Glomerular visceral epithelial cell (primary cell): Measurements from ENCODE around the gene ANO10.

Source experiments
- DNase-seq: peaks from one replicate; pipeline ENCODE4 v3.0.0-alpha.2; 2016; ENCODE audit errors: extremely low spot score

Gene ANO10

DNA sequence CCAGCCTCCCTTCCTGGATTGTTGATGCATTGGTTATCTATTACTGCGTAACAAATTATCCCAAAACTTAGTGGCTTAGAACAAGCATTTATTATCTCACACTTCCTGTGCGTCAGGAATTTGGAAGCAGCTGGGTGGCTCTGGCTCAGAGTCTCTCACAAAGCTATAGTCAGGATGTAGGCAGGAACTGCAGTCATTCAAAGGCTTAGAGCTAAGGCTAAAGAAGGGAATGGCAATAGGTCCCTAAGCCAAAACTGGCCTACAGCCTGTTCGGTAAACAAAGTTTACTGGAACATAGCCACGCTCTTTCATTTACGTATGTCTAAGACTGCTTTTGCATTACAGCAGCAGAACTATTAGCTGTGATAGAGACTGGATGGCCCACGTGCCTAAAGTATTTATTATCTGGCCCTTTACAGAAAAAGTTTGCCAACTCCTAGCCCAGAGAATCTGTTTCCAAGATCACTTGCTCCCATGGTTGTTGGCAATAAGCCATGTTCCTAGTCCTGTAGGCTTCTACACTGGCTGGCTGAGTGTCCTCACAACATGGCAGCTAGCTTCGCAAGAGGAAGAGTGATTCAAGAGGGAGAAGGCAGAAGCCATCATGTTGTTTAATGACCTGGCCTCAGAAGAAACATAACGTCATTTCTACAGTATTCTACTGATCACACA lies 203.1 kb downstream of the ANO10 start:
- DNase-seq = peak; percentile 48

- DNase-seq = no peak
These were observed 204.7 kb downstream of the ANO10 start for GRCh38 chr3:43417133-43417532.

GRCh38 chr3:43415088-43415487 lies 206.7 kb downstream of the ANO10 start:
- no peak for DNase-seq

- no peak for DNase-seq
These were observed 208.0 kb downstream of the ANO10 start for GRCh38 chr3:43413676-43414368.

DNA sequence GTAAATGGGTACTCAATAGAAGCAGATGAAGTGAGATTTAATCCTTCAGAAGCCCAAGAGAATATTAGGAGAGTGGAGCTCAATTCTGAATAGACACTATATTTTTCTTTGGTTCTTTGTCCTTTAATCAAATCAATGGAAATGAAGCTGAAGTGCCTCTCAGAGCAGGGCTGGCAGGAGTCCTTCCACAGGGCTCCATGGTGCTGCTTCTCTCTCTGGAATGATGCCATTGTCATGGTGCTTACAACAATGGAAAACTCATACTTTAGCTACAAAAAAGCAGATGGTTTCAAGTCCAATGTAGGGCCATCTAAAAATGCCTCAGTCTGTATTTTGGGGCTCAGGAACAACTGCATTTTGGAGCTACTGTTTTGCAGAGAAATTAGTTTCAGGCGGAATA lies 210.4 kb downstream of the ANO10 start:
- DNase-seq = no peak

DNA sequence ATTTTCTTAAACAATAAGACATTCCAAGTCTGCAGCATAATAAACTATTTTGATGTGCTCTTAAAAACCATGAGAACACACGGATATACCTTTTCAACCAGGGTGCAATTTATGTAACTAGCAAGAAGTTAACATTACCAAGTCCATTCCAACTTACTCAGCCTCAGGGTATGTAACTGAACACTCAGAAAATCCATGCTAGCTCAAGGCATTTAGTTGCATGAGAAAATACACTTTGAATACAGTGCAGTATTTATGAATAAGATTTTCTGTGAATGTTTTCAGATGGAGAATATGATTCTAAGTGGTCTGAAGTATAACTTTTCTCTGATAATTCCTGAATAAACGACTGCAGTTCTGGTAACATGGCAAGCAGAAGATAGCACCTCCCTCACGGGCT lies 211.2 kb downstream of the ANO10 start:
- DNase-seq = no peak

DNA sequence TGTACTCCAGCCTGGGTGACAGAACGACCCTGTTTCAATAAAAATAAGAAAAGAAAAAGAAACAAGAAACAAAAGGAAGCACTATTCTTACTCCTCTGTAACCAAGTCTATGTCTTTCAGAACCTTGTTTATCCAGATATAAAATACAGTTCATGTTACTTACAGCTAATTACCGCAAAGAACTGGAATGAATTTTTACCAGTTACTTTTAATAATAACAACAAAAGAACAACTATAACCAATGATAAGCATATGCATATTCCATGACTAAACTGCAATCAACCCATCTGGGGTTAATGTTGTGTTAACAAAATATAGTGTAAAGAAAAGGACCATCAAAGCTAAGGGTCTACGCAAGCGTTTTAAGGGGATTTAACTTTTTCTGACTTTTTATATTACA lies 212.3 kb downstream of the ANO10 start:
- no peak for DNase-seq

GRCh38 chr3:43406643-43407023 lies 215.2 kb downstream of the ANO10 start:
- no peak for DNase-seq

DNA sequence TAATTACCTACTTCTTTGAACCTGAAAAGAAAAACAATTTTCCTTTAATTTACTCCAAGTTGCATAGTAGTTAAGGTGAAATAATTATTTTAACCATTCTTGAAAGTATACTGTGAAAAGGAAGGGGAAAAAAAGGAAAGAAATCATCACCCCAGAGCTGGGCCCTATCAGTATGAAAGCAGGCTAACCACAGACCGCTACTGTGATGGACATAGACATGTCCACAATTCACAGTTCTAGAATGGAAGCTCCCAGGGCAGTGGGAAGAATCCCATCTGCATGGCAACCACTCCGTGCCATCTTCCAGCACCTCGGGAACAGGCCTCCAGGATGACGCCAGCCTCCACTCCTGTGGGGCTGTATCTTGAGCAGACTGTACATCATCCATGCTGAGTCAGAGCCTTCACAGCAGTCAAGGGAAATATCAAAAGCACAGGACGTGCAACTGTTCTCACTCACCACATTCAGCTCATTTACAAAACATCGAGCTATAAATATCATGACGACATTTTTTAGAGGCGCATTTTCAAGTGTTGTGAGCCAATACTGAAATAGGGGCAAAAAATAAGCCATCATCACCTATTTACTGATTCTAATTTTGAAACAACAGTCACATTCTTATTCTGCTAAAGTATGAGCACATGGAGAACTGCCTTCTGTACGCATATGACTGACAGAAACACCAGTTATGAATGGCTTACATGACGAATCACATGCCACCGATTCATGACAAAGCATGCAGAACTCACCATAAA lies 215.7 kb downstream of the ANO10 start:
- DNase-seq = no peak

DNA sequence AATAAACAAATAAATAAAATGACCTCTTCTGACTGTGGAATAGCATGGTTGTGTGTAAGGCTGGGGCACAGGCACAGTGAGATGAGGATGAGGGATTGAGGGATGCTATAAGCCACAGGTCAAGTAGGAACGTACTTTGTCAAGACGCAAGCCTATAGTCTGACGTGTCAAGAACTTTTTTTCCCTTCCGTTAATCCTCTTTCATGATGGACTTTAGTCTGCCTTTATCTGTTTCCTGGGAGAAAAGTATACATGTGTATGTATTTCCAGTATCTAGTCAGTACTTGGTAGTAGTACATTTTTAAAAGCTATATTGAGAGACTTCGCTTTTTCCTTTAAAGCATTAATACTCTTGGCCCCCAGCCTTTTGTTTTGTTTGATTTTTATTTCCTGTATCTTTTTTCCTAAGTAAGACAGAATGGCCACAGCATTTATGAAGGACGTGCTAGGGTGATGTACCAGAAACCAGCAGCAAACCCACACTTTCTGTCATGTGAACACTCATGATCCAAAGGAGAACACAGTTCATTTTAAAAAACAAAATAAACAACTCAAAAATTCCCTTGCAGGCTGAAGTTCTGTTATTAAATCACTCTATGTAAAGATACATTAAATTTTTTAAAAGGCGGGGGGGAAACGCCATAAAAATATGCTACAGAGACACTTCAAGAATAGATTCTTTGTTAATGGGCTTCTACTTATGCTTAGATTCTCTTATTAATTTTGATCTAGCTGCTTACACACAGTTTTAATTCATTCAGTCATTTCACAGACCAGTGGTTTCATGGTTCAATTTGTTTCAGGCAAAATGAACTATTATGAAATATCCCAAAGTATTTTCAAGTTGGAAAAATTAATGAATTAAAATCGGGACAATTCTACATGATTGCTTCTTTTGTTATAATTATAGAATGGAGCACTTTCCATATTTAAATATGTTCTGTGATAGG lies 220.8 kb downstream of the ANO10 start:
- no peak for DNase-seq

- DNase-seq = no peak
These were observed 221.6 kb downstream of the ANO10 start for GRCh38 chr3:43400167-43400566.

DNA sequence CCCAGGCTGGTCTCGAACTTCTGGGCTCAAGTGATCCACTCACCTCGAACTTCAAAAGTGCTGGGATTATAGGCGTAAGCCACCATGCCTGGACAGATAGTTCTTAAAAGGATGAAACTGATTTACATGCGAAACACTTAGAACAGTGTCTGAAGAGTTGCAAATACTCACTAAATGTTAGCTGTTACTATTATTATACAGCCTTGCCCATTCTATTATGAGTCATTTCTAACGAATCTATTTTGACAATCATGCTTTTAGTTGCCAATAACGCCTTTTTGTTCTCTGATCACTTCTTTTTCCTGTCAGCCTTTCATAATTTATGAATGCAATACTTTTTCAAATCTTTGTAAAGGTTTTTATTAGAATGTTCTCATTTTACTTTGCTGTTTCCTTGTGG lies 222.8 kb downstream of the ANO10 start:
- no peak for DNase-seq

GRCh38 chr3:43394041-43394554 lies 227.7 kb downstream of the ANO10 start:
- no peak for DNase-seq

DNA sequence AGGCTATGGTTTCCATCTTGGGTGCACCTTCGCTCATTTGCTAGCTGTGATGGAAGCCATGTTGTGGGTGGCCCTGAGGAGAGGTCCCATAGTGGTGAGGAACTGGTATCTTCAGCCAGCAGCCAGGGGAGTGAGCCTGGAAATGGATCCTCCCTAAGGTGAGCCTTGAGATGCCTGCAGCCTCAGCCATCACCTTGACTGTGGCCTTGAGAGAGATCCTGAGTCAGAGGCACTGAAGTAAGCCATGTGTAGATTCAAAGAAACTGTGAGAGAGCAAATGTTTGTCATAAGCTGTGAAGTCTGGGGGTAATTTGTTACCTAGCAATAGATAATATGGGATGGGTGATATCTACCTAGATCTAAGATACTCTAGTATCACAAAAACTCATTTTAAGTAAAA lies 230.2 kb downstream of the ANO10 start:
- no peak for DNase-seq

DNA sequence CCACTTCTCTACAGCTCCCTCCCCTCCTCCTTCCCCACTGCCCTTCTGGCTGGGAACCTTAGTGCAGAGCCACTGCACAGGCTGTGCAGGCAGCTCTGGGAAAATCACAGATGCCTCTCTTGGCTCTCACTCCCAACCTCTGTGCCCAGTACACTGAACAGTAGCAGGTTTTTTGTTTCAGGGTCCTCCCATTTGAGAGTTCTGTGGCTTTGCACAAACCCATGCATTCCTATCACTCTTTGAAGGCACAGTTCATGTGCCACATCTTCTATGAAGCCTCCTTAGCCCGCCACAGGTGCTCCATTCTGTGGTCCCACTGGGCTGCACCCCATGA lies 231.6 kb downstream of the ANO10 start:
- DNase-seq = no peak

DNA sequence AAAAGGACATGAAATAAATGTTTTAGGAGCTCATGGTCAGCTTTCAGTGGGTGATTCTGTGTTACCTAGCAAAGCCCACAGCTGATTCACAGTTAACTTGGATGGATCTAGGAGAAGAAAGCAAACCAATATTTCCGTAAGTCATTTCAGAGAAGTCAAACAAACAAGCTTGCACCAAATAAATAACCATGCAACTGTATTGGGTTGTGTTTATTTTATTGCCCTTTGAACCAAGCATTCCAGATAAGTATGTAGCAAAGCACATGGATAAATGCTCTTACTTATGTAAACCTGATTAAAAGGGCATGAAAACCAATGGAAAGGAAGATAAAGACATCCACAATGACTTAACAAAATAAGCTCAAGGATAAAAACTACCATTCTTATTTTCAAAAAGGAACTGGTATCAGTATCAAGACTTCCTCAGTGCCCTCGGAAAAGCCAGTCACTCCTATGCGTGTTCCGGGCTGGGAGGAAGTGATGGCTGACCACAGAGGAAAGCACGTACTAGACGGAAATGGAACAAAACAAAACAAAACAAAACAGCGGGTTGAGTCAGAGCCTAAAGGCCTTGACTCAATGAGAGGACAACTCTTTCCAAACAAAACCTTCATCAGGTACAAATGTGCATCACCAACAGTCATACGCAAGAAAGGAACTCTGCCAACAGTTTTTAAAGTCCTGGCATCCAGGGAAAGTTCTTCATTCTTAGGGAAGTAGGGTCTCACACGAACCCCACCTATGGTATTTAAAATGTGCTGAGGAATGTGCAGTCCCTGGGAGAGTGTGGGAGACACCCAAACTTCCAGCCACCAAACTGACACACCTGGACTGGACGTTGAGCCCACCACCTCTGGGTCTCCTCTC lies 232.2 kb downstream of the ANO10 start:
- peak; percentile 7 for DNase-seq

DNA sequence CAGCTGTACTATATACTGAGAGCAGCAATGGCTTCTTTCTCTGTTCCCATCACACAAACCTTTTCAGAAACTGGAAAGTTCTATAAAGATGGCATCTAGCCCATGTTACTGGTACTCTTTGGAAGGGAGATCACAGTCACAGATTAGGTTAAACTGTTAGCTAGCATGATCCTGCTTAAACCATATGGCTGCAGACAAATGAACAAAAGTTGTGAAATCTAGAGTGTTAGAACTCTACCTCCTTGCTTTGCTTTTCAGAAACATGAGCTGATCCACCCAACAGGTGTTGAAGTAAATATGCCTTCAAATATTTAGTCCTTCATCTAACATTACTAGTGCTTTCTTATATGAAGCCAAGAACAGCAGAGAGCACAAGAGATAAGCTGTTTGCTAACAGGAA lies 232.9 kb downstream of the ANO10 start:
- DNase-seq = no peak

- no peak for DNase-seq
These were observed 233.6 kb downstream of the ANO10 start for GRCh38 chr3:43388175-43388574.

GRCh38 chr3:43379343-43379742 lies 242.5 kb downstream of the ANO10 start:
- no peak for DNase-seq

DNA sequence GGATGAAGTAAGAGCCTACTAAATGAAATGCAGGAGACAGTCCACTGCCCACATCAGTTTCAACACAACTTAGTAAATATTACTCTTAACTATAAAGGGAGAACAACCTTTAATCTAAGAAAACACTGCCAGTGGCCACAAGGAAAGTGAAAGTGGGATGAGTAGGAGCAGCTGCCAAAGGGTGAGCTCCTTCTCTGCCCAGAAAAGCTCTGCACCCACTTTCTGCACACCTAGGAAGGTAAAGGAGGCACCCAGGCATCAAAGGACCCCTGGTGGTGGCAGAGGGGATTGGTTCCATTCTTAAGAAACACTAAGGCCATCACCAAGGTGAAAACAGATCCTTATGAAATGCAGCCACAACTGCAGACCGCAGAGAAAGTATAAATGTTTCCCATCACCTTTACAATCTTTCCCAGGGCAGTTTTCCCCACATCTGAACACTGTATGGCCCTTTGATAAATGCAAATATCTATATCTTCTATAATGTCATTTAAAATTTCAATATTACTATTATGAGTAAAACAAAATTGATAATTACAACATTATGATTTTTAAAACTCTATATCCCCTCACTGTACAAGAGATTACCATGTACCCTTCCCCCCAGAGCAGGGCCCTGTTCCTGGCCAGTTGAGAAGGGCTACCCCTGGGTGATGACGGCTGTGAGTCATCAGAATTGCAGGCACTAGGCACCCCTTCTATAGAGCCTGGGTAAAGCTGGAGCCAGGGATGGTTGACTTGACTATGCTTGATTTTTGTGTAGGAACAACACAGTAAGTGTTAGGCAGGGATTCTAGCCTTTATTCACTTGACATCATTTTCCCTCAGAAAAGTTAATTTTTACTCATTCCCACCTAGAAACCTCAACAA lies 243.5 kb downstream of the ANO10 start:
- peak; percentile 47 for DNase-seq
